ENCODE measurements around the gene GLB1L3.
"Not testable (repeated sequence)": the region's sequence is repeated elsewhere in the genome, so short reads cannot be mapped to it uniquely, and the experiment has no call there.

- TF ChIP-seq, protein P1, sequence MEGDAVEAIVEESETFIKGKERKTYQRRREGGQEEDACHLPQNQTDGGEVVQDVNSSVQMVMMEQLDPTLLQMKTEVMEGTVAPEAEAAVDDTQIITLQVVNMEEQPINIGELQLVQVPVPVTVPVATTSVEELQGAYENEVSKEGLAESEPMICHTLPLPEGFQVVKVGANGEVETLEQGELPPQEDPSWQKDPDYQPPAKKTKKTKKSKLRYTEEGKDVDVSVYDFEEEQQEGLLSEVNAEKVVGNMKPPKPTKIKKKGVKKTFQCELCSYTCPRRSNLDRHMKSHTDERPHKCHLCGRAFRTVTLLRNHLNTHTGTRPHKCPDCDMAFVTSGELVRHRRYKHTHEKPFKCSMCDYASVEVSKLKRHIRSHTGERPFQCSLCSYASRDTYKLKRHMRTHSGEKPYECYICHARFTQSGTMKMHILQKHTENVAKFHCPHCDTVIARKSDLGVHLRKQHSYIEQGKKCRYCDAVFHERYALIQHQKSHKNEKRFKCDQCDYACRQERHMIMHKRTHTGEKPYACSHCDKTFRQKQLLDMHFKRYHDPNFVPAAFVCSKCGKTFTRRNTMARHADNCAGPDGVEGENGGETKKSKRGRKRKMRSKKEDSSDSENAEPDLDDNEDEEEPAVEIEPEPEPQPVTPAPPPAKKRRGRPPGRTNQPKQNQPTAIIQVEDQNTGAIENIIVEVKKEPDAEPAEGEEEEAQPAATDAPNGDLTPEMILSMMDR (IDR thresholded peaks at IDR 0.05; ENCODE audit: extremely low read depth in 1 of 2, insufficient read depth in 1 of 2, low read depth in 1 of 2, low read length in 2 of 2) = not testable (repeated sequence)
- not testable (repeated sequence) for TF ChIP-seq EZH2 (IDR thresholded peaks at IDR 0.05; ENCODE audit: borderline replicate concordance, low read depth, low read length, severe bottlenecking); POLR2AphosphoS5 (IDR thresholded peaks at IDR 0.05; ENCODE audit: insufficient read depth, low read depth, low read length); POLR2A (IDR thresholded peaks at IDR 0.05; ENCODE audit: low read depth, low read length); JUN (IDR thresholded peaks at IDR 0.05; ENCODE audit: borderline replicate concordance, insufficient read depth, insufficient read length, low read depth); MYC (IDR thresholded peaks at IDR 0.05; ENCODE audit: low read depth, low read length); GATA2 (IDR thresholded peaks at IDR 0.05; ENCODE audit: insufficient read depth, insufficient read length, low read depth, low read length); FOS (IDR thresholded peaks at IDR 0.05; ENCODE audit: borderline replicate concordance, insufficient read depth, low read length)
- TF ChIP-seq, protein P2, sequence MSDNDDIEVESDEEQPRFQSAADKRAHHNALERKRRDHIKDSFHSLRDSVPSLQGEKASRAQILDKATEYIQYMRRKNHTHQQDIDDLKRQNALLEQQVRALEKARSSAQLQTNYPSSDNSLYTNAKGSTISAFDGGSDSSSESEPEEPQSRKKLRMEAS (IDR thresholded peaks at IDR 0.05; ENCODE audit: insufficient read depth, insufficient read length) = not testable (repeated sequence)
These were observed 21.0 kb upstream of the GLB1L3 start for GRCh38 chr11:134255184-134255561.
